PC-3 (cell line): ENCODE measurements around the gene CLMP. TPM values are rescaled to one million over a fixed set of nuclear protein-coding genes. Genes with fewer than 3 reads are reported as not detected.

Experiments used
- ATAC-seq: fragments of 200-7000 bp; cut with Tn5 transposase; 2 replicates; pipeline ENCODE4 v1.9.1; 2020; ENCODE audit warnings: mild to moderate bottlenecking, moderate library complexity
- BruUV-seq: library from RNA; stranded (reverse); fragments of 400-500 nt; replicated peaks from 2 replicates; lab custom pipeline; 2021; lab: Mats Ljungman, UMichigan
- CTCF ChIA-PET: fragments of 300-600 bp; sonication (Branson Sonifier 250); formaldehyde crosslinking; loops from one replicate; lab custom pipeline; 2022; ENCODE audit warnings: antibody characterized with exemption; lab: Charles Lee
- POLR2A ChIA-PET: fragments of 300-600 bp; sonication (Branson Sonifier 250); formaldehyde crosslinking; loops from one replicate; lab custom pipeline; 2022; ENCODE audit warnings: antibody characterized with exemption; ENCODE audit not compliant: unreplicated experiment; lab: Charles Lee
- DNase-seq: peaks from one replicate; pipeline ENCODE4 v3.0.0-alpha.2; 2015
- H2AFZ ChIP-seq: fragments of 300-600 bp; sonication (generic); 2 replicates; pipeline ENCODE4 v1.6.0; 2016; ENCODE audit warnings: antibody characterized with exemption, low read length
- H3F3A ChIP-seq: fragments of 300-600 bp; sonication (generic); one replicate; pipeline ENCODE4 v1.6.0; 2017; ENCODE audit warnings: antibody characterized with exemption, low read length, control low read depth, mild to moderate bottlenecking; ENCODE audit not compliant: unreplicated experiment
- H3K27ac ChIP-seq: fragments of 300-600 bp; sonication (generic); 2 replicates; pipeline ENCODE4 v1.5.1; 2016; ENCODE audit warnings: mild to moderate bottlenecking, low read length
- H3K27me3 ChIP-seq: fragments of 300-600 bp; sonication (generic); 2 replicates; pipeline ENCODE4 v1.6.1; 2016; ENCODE audit warnings: low read length, mixed read lengths
- H3K36me3 ChIP-seq: fragments of 300-600 bp; sonication (generic); 2 replicates; pipeline ENCODE4 v1.6.1; 2016; ENCODE audit warnings: low read depth, mixed run types, low read length, mixed read lengths
- H3K4me1 ChIP-seq: fragments of 300-600 bp; sonication (generic); 2 replicates; pipeline ENCODE4 v1.5.1; 2016; ENCODE audit warnings: low read length; ENCODE audit not compliant: insufficient read depth
- H3K4me2 ChIP-seq: fragments of 300-600 bp; sonication (generic); 2 replicates; pipeline ENCODE4 v1.6.0; 2016; ENCODE audit warnings: low read length
- H3K4me3 ChIP-seq: fragments of 300-600 bp; sonication (generic); 2 replicates; pipeline ENCODE4 v1.5.1; 2016; ENCODE audit warnings: mild to moderate bottlenecking, low read length, mixed read lengths
- H3K79me2 ChIP-seq: fragments of 300-600 bp; sonication (generic); 2 replicates; pipeline ENCODE4 v1.6.1; 2017; ENCODE audit warnings: low read length, mixed read lengths
- H3K9ac ChIP-seq: fragments of 300-600 bp; sonication (generic); 2 replicates; pipeline ENCODE4 v1.6.0; 2016; ENCODE audit warnings: mild to moderate bottlenecking, low read length
- H3K9me2 ChIP-seq: fragments of 300-600 bp; sonication (generic); replicated peaks from 2 replicates; pipeline ENCODE4 v1.6.1; 2016; ENCODE audit warnings: mixed run types, low read length, mixed read lengths
- H3K9me3 ChIP-seq: fragments of 300-600 bp; sonication (generic); 2 replicates; pipeline ENCODE4 v1.6.1; 2016; ENCODE audit warnings: low read length, mixed read lengths
- H4K20me1 ChIP-seq: fragments of 300-600 bp; sonication (generic); 2 replicates; pipeline ENCODE4 v1.6.1; 2016; ENCODE audit warnings: low read length, mixed read lengths
- CTCF ChIP-seq: fragments of 300-600 bp; sonication (generic); conservative IDR thresholded peaks from 2 replicates; pipeline ENCODE4 v1.5.1; 2017; ENCODE audit warnings: antibody characterized with exemption, low read depth, mild to moderate bottlenecking, low read length
- EZH2 ChIP-seq: fragments of 300-600 bp; sonication (generic); IDR thresholded peaks from one replicate; pipeline ENCODE4 v1.6.1; 2017; ENCODE audit warnings: antibody characterized with exemption, mild to moderate bottlenecking, low read length; ENCODE audit not compliant: unreplicated experiment
- EZH2phosphoT487 ChIP-seq: fragments of 300-600 bp; sonication (generic); IDR thresholded peaks from 2 replicates; pipeline ENCODE4 v1.6.1; 2018; ENCODE audit warnings: mild to moderate bottlenecking, antibody characterized with exemption, low read length, borderline replicate concordance
- intact Hi-C: fragments of 100-400 bp; cut with micrococcal nuclease; formaldehyde crosslinking; loops from 2 replicates; pipeline ENCODE4 v1.9.0; 2023
- total RNA-seq: library from RNA; depleted of rRNA; stranded (reverse); fragments of >200 nt; gene quantifications from 2 replicates; pipeline ENCODE4 v1.2.3, GENCODE V29; 2014

CLMP gene
- total RNA-seq, 1 experiment from 2014 or later, result 30.4 TPM

GRCh38 chr11:123233975-123234334 lies 38.9 kb upstream of the CLMP start:
- DNase-seq, result no peak
- ATAC-seq, result no peak
- Histone ChIP-seq H3K27ac (no peak overlapping the region), H3F3A (no peaks in the 10 kb centered on the region), H3K27me3 (no peaks in the 10 kb centered on the region), H3K9ac (no peak overlapping the region), H3K4me2 (no peak overlapping the region), H3K36me3 (no peaks in the 10 kb centered on the region), H3K9me3 (no peaks in the 10 kb centered on the region), H3K9me2 (no peaks in the 10 kb centered on the region), H3K79me2 (no peaks in the 10 kb centered on the region), H3K4me1 (peaks cover 6% of the 10 kb centered on the region; the same call in 1 of the 2 replicates), H3K4me3 (no peak overlapping the region), H2AFZ (no peak overlapping the region), H4K20me1 (no peaks in the 10 kb centered on the region)
- TF ChIP-seq CTCF (no peak), EZH2phosphoT487 (no peak), EZH2 (no peak)
- POLR2A ChIA-PET, result no interaction called here
- intact Hi-C loops, result no loop called here
- BruUV-seq, result no TSS peak
- CTCF ChIA-PET, result interaction anchor here (0.6 kb wide), 1 partner anchor 131 kb away, joined by 3 read pairs; no protein-coding TSS in a partner anchor

GRCh38 chr11:123233280-123233974 lies 38.4 kb upstream of the CLMP start:
- POLR2A ChIA-PET, result no interaction called here
- ATAC-seq, result no peak
- H3K4me2 ChIP-seq, result no peak overlapping the region

More at GRCh38 chr11:123233280-123233974, 38.4 kb upstream of the CLMP start:
- H3K9ac ChIP-seq, result no peak overlapping the region
- no peaks in the 10 kb centered on the region for H3K9me3 ChIP-seq
- DNase-seq, result no peak
- no peaks in the 10 kb centered on the region for H3K9me2 ChIP-seq
- H3F3A ChIP-seq, result no peaks in the 10 kb centered on the region
- CTCF ChIA-PET, result interaction anchor here (0.6 kb wide), 1 partner anchor 130 kb away, joined by 3 read pairs; no protein-coding TSS in a partner anchor
- no peaks in the 10 kb centered on the region for H4K20me1 ChIP-seq
- BruUV-seq, result no TSS peak
- H3K79me2 ChIP-seq, result no peaks in the 10 kb centered on the region
- intact Hi-C loops, result no loop called here
- H3K27me3 ChIP-seq, result no peaks in the 10 kb centered on the region
- H3K27ac ChIP-seq, result no peak overlapping the region
- no peaks in the 10 kb centered on the region for H3K36me3 ChIP-seq
- H3K4me1 ChIP-seq, result peaks cover 2% of the 10 kb centered on the region; the same call in 1 of the 2 replicates
- no peak overlapping the region for H2AFZ ChIP-seq
- TF ChIP-seq EZH2phosphoT487, result no peak
- no peak for TF ChIP-seq EZH2
- TF ChIP-seq CTCF, result no peak
- no peak overlapping the region for H3K4me3 ChIP-seq
